ENCODE results near the gene ZNF280A. TPM values are rescaled to one million over a fixed set of nuclear protein-coding genes. Genes with fewer than 3 reads are reported as not detected.

Gene ZNF280A
- total RNA-seq, 1 donor from 2014 or later, result 0.09 TPM

GRCh38 chr22:22556578-22556977, 36.5 kb upstream of the ZNF280A start:
- H3K36me3 ChIP-seq (ENCODE audit: insufficient read depth, low read length), result no peaks in the 10 kb centered on the region
- FAIRE-seq (no peak), DNase-seq (ENCODE audit: low read depth) (no peak)
- H4K20me1 ChIP-seq (ENCODE audit: insufficient read depth, low read length), result no peaks in the 10 kb centered on the region
- no peaks in the 10 kb centered on the region for H3K27me3 ChIP-seq (ENCODE audit: insufficient read depth, low read length)
- no peaks in the 10 kb centered on the region for H3K79me2 ChIP-seq (ENCODE audit: insufficient read depth, low read length)
- H3K4me1 Mint-ChIP-seq (ENCODE audit: low read depth, unreplicated experiment), result peaks cover 2% of the 10 kb centered on the region
- H3K9me3 Mint-ChIP-seq (ENCODE audit: unreplicated experiment), result peaks cover 2% of the 10 kb centered on the region
- no peak for TF ChIP-seq CTCF (IDR thresholded peaks at IDR 0.05; ENCODE audit: insufficient read depth, low read depth, low read length)
- H3K27me3 Mint-ChIP-seq (ENCODE audit: low read depth, unreplicated experiment), result peaks cover 27% of the 10 kb centered on the region
- H3K4me2 ChIP-seq (ENCODE audit: low read length), result no peak overlapping the region
- H3K9me3 ChIP-seq (ENCODE audit: insufficient read depth, low read depth, low read length), result no peaks in the 10 kb centered on the region
- H3K9ac ChIP-seq (ENCODE audit: low read length), result no peak overlapping the region
- H3K27ac ChIP-seq (ENCODE audit: low read depth, low read length), result no peak overlapping the region
- H3K4me3 ChIP-seq (ENCODE audit: insufficient read depth, low read depth, low read length), result no peak overlapping the region
- H3K27ac Mint-ChIP-seq (ENCODE audit: unreplicated experiment), result no peak overlapping the region
- no peak overlapping the region for H2AFZ ChIP-seq (ENCODE audit: low read depth, low read length)
- no peaks in the 10 kb centered on the region for H3K36me3 Mint-ChIP-seq (ENCODE audit: low read depth, unreplicated experiment)
- H3K4me1 ChIP-seq (ENCODE audit: insufficient read depth, low read length), result no peaks in the 10 kb centered on the region
- H3K4me3 Mint-ChIP-seq (ENCODE audit: unreplicated experiment), result no peak overlapping the region

- no peak overlapping the region for H3K4me3 ChIP-seq (ENCODE audit: insufficient read depth, low read depth, low read length)
- Mint-ChIP-seq H3K4me3 (ENCODE audit: unreplicated experiment) (no peak overlapping the region), H3K4me1 (ENCODE audit: low read depth, unreplicated experiment) (peaks cover 2% of the 10 kb centered on the region), H3K36me3 (ENCODE audit: low read depth, unreplicated experiment) (no peaks in the 10 kb centered on the region), H3K9me3 (ENCODE audit: unreplicated experiment) (peaks cover 2% of the 10 kb centered on the region), H3K27me3 (ENCODE audit: low read depth, unreplicated experiment) (peaks cover 35% of the 10 kb centered on the region), H3K27ac (ENCODE audit: unreplicated experiment) (no peak overlapping the region)
- no peak overlapping the region for H3K27ac ChIP-seq (ENCODE audit: low read depth, low read length)
- H3K9me3 ChIP-seq (ENCODE audit: insufficient read depth, low read depth, low read length), result no peaks in the 10 kb centered on the region
- TF ChIP-seq CTCF (IDR thresholded peaks at IDR 0.05; ENCODE audit: insufficient read depth, low read depth, low read length) (no peak), EZH2 (IDR thresholded peaks at IDR 0.05; ENCODE audit: insufficient read depth, low read length) (no peak)
- H3K27me3 ChIP-seq (ENCODE audit: insufficient read depth, low read length), result no peaks in the 10 kb centered on the region
- no peak overlapping the region for H2AFZ ChIP-seq (ENCODE audit: low read depth, low read length)
- no peaks in the 10 kb centered on the region for H3K79me2 ChIP-seq (ENCODE audit: insufficient read depth, low read length)
- DNase-seq (ENCODE audit: low read depth) (no peak), FAIRE-seq (no peak)
- H3K9ac ChIP-seq (ENCODE audit: low read length), result no peak overlapping the region
- H3K4me2 ChIP-seq (ENCODE audit: low read length), result no peak overlapping the region
- H3K36me3 ChIP-seq (ENCODE audit: insufficient read depth, low read length), result no peaks in the 10 kb centered on the region
- H3K4me1 ChIP-seq (ENCODE audit: insufficient read depth, low read length), result no peaks in the 10 kb centered on the region
- H4K20me1 ChIP-seq (ENCODE audit: insufficient read depth, low read length), result no peaks in the 10 kb centered on the region
Measured at GRCh38 chr22:22555596-22555995, 35.5 kb upstream of the ZNF280A start.

GRCh38 chr22:22554587-22555284, 34.7 kb upstream of the ZNF280A start:
- no peak overlapping the region for H3K27ac Mint-ChIP-seq (ENCODE audit: unreplicated experiment)
- Histone ChIP-seq H3K4me1 (ENCODE audit: insufficient read depth, low read length) (no peaks in the 10 kb centered on the region), H3K36me3 (ENCODE audit: insufficient read depth, low read length) (no peaks in the 10 kb centered on the region), H3K9ac (ENCODE audit: low read length) (no peak overlapping the region), H3K9me3 (ENCODE audit: insufficient read depth, low read depth, low read length) (no peaks in the 10 kb centered on the region), H3K4me2 (ENCODE audit: low read length) (no peak overlapping the region), H3K27ac (ENCODE audit: low read depth, low read length) (no peak overlapping the region), H3K27me3 (ENCODE audit: insufficient read depth, low read length) (no peaks in the 10 kb centered on the region), H2AFZ (ENCODE audit: low read depth, low read length) (no peak overlapping the region), H3K4me3 (ENCODE audit: insufficient read depth, low read depth, low read length) (no peak overlapping the region), H3K79me2 (ENCODE audit: insufficient read depth, low read length) (no peaks in the 10 kb centered on the region), H4K20me1 (ENCODE audit: insufficient read depth, low read length) (no peaks in the 10 kb centered on the region)
- H3K9me3 Mint-ChIP-seq (ENCODE audit: unreplicated experiment), result no peaks in the 10 kb centered on the region
- peaks cover 37% of the 10 kb centered on the region for H3K27me3 Mint-ChIP-seq (ENCODE audit: low read depth, unreplicated experiment)
- H3K4me3 Mint-ChIP-seq (ENCODE audit: unreplicated experiment), result no peak overlapping the region
- H3K36me3 Mint-ChIP-seq (ENCODE audit: low read depth, unreplicated experiment), result no peaks in the 10 kb centered on the region
- DNase-seq (ENCODE audit: low read depth) (no peak), FAIRE-seq (no peak)
- TF ChIP-seq EZH2 (IDR thresholded peaks at IDR 0.05; ENCODE audit: insufficient read depth, low read length), result no peak
- no peak for TF ChIP-seq CTCF (IDR thresholded peaks at IDR 0.05; ENCODE audit: insufficient read depth, low read depth, low read length)
- peaks cover 2% of the 10 kb centered on the region for H3K4me1 Mint-ChIP-seq (ENCODE audit: low read depth, unreplicated experiment)
